Measurements from ENCODE around the gene CACNG4. TPM values are rescaled to one million over a fixed set of nuclear protein-coding genes. Genes with fewer than 3 reads are reported as not detected.

Gene CACNG4
- total and polyA plus RNA-seq, 2 of the 4 experiments (the other 2 are of a cell fraction) = under 0.01 to 0.53 TPM

GRCh38 chr17:67063141-67063540 is 98.6 kb downstream of the CACNG4 start:
- H3K9me3 ChIP-seq (ENCODE audit: control insufficient read depth, insufficient read depth, low read length) = no peaks in the 10 kb centered on the region
- no peak overlapping the region for H3K14ac ChIP-seq (replicated peaks; ENCODE audit: low read depth, low read length)
- H3K4me3 ChIP-seq (ENCODE audit: insufficient read depth, low read depth, low read length) = no peak overlapping the region
- H2AK5ac ChIP-seq (ENCODE audit: low read depth, low read length) = peak overlapping the region; percentile 45; the same call in 1 of the 2 replicates
- peak; percentile 61 for DNase-seq
- TF ChIP-seq FOS (IDR thresholded peaks at IDR 0.05; ENCODE audit: low read depth, low read length) (no peak), MXI1 (IDR thresholded peaks at IDR 0.05; ENCODE audit: borderline replicate concordance, low read depth, low read length) (no peak), RFX5 (IDR thresholded peaks at IDR 0.05; ENCODE audit: low read depth, low read length) (no peak), SMC3 (IDR thresholded peaks at IDR 0.05; ENCODE audit: low read depth, low read length) (no peak), CHD1 (IDR thresholded peaks at IDR 0.05; ENCODE audit: low read depth, low read length) (no peak), POLR2A (IDR thresholded peaks at IDR 0.05; ENCODE audit: low read depth, low read length) (no peak), MAFK (IDR thresholded peaks at IDR 0.05; ENCODE audit: low read depth, low read length) (no peak), NFE2L2 (IDR thresholded peaks at IDR 0.05; ENCODE audit: low read depth, low read length) (no peak), CTCF (conservative IDR thresholded peaks at IDR 0.05; ENCODE audit: low read depth, low read length) (no peak), RCOR1 (IDR thresholded peaks at IDR 0.05; ENCODE audit: insufficient replicate concordance, low read length) (no peak), MAZ (IDR thresholded peaks at IDR 0.05; ENCODE audit: borderline replicate concordance, low read depth, low read length) (no peak), RAD21 (IDR thresholded peaks at IDR 0.05; ENCODE audit: low read length) (no peak), CEBPB (IDR thresholded peaks at IDR 0.05; ENCODE audit: low read depth, low read length) (no peak), BHLHE40 (IDR thresholded peaks at IDR 0.05; ENCODE audit: low read depth, low read length) (no peak)
- TF ChIP-seq, protein P1, sequence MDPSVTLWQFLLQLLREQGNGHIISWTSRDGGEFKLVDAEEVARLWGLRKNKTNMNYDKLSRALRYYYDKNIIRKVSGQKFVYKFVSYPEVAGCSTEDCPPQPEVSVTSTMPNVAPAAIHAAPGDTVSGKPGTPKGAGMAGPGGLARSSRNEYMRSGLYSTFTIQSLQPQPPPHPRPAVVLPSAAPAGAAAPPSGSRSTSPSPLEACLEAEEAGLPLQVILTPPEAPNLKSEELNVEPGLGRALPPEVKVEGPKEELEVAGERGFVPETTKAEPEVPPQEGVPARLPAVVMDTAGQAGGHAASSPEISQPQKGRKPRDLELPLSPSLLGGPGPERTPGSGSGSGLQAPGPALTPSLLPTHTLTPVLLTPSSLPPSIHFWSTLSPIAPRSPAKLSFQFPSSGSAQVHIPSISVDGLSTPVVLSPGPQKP (IDR thresholded peaks at IDR 0.05; ENCODE audit: borderline replicate concordance, low read depth, low read length) = no peak
- TF ChIP-seq, protein P2, sequence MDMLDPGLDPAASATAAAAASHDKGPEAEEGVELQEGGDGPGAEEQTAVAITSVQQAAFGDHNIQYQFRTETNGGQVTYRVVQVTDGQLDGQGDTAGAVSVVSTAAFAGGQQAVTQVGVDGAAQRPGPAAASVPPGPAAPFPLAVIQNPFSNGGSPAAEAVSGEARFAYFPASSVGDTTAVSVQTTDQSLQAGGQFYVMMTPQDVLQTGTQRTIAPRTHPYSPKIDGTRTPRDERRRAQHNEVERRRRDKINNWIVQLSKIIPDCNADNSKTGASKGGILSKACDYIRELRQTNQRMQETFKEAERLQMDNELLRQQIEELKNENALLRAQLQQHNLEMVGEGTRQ (IDR thresholded peaks at IDR 0.05; ENCODE audit: low read depth, low read length) = no peak
- 33% methylated on average over 4 of the region's 6 CpGs; no CpG with 5 or more reads in 1 of the 2 experiments for WGBS, 2 experiments (ENCODE audit: extremely low coverage in 2 of 2, insufficient read length in 1 of 2)
- H2BK20ac ChIP-seq (ENCODE audit: low read depth, low read length) = no peak overlapping the region
- H4K8ac ChIP-seq (ENCODE audit: low read depth in 2 of 2, low read length in 2 of 2) = no peak overlapping the region; a peak in 1 of 4 replicates
- H3K18ac ChIP-seq (ENCODE audit: low read depth, low read length) = 0 out of 2 replicates have a peak overlapping the region, but pooled peaks have one; percentile 13
- no peaks in the 10 kb centered on the region for H3K36me3 ChIP-seq (ENCODE audit: control insufficient read depth, insufficient read depth, low read length)
- H4K5ac ChIP-seq (ENCODE audit: low read depth, low read length) = no peak overlapping the region
- H2AFZ ChIP-seq (replicated peaks; ENCODE audit: low read length, poor library complexity) = peak overlapping the region; percentile 45
- H3K9ac ChIP-seq (ENCODE audit: low read depth, low read length) = no peak overlapping the region
- peak; percentile 91 for ATAC-seq (ENCODE audit: low read depth)
- dilution Hi-C loops (cut with HindIII; ENCODE audit: low sequenced_read_pairs, unreplicated experiment) (no loop called here), intact Hi-C loops (cut with micrococcal nuclease) (no loop called here), in situ Hi-C loops (cut with MboI; ENCODE audit: low sequenced_read_pairs) (no loop called here)
- no peak overlapping the region for H3K23ac ChIP-seq (ENCODE audit: low read depth, low read length)
- no peaks in the 10 kb centered on the region; a peak in 1 of 4 replicates for H3K79me1 ChIP-seq (ENCODE audit: low read depth in 1 of 2, low read length in 2 of 2)
- peak overlapping the region; percentile 40 for H3K4me2 ChIP-seq (ENCODE audit: low read depth, low read length)
- ChIA-PET POLR2A (ENCODE audit: unreplicated experiment) (no interaction called here), CTCF (no interaction called here)
- no peak overlapping the region for H3K27ac ChIP-seq (ENCODE audit: insufficient read depth, low read length)
- H4K91ac ChIP-seq (ENCODE audit: insufficient read depth, low read depth, low read length) = no peak overlapping the region
- no peak overlapping the region for H2BK5ac ChIP-seq (ENCODE audit: low read depth, low read length, poor library complexity, severe bottlenecking)
- H3K4ac ChIP-seq (ENCODE audit: low read depth, low read length) = no peak overlapping the region
- H2BK120ac ChIP-seq (ENCODE audit: low read depth, low read length) = no peak overlapping the region
- peak overlapping the region; percentile 20 for H2AK9ac ChIP-seq (replicated peaks; ENCODE audit: low read depth, low read length, poor library complexity)
- H3K27me3 ChIP-seq (ENCODE audit: control insufficient read depth, insufficient read depth, low read length) = no peaks in the 10 kb centered on the region
- H3K9me1 ChIP-seq (ENCODE audit: insufficient read depth, low read length) = no peaks in the 10 kb centered on the region
- H3K56ac ChIP-seq (ENCODE audit: extremely low read depth, insufficient read depth, low read length) = no peak overlapping the region
- peaks cover 4% of the 10 kb centered on the region for H3K4me1 ChIP-seq (ENCODE audit: control insufficient read depth, insufficient read depth, low read length)
- H2BK15ac ChIP-seq (ENCODE audit: low read depth, low read length) = no peak overlapping the region
- BruUV-seq (replicated peaks) = no TSS peak
- H4K20me1 ChIP-seq (ENCODE audit: insufficient read depth, low read length) = no peaks in the 10 kb centered on the region

Measured in IMR-90 (cell line).